HEK293 (cell line): ENCODE data around the gene TMCC1.

Experiments
- CTCF ChIA-PET: fragments of 350-600 bp; formaldehyde crosslinking; extraction: SDS; loops from one replicate; lab custom pipeline; 2021; ENCODE audit warnings: antibody characterized with exemption; lab: Yijun Ruan, JAX
- POLR2A ChIA-PET: fragments of 300-600 bp; formaldehyde crosslinking; extraction: SDS; loops from one replicate; lab custom pipeline; 2020; ENCODE audit warnings: antibody characterized with exemption, inconsistent platforms; lab: Yijun Ruan, JAX
- H3K27ac ChIP-seq: fragments of 200-500 bp; sonication (Bioruptor generic); 2 replicates; pipeline ENCODE4 v1.5.1; 2014; ENCODE audit warnings: low read depth, low read length, control low read depth, inconsistent platforms; ENCODE audit errors: extremely low read depth
- H3K36me3 ChIP-seq, 2 experiments: fragments of 200-500 bp in 1 of 2; sonication (Bioruptor generic) in 1 of 2; 1 replicate in 1 of 2; 2 replicates in 1 of 2; pipeline ENCODE4 v1.5.1; 2014 to 2017; ENCODE audit warnings: inconsistent platforms in 2 of 2, low read length in 2 of 2; ENCODE audit not compliant: control insufficient read depth in 2 of 2, insufficient read depth in 1 of 2
- H3K4me1 ChIP-seq: fragments of 200-500 bp; sonication (Bioruptor generic); 2 replicates; pipeline ENCODE4 v1.5.1; 2014; ENCODE audit warnings: mild to moderate bottlenecking, low read length, inconsistent platforms; ENCODE audit not compliant: control insufficient read depth, insufficient read depth
- H3K4me3 ChIP-seq: 2 replicates; pipeline ENCODE4 v1.5.1; 2011; ENCODE audit warnings: low read depth, mild to moderate bottlenecking, control low read depth, low read length, moderate library complexity
- H3K9me3 ChIP-seq: fragments of 200-500 bp; sonication (Bioruptor generic); 2 replicates; pipeline ENCODE4 v1.5.1; 2014; ENCODE audit warnings: low read depth, low read length, inconsistent platforms; ENCODE audit not compliant: control insufficient read depth, insufficient read depth
- BCL11A ChIP-seq: fragments of 450-650 bp; formaldehyde crosslinking; IDR thresholded peaks from 2 replicates; pipeline ENCODE4 v1.5.1; 2016; ENCODE audit warnings: low read depth, missing biosample characterization, missing genetic modification characterization
- FEZF1 ChIP-seq: fragments of 450-650 bp; formaldehyde crosslinking; IDR thresholded peaks from 2 replicates; pipeline ENCODE4 v1.5.1; 2016; ENCODE audit warnings: missing biosample characterization, missing genetic modification characterization
- GLIS1 ChIP-seq: fragments of 450-650 bp; formaldehyde crosslinking; IDR thresholded peaks from 2 replicates; pipeline ENCODE4 v1.5.1; 2016; ENCODE audit warnings: missing biosample characterization, missing genetic modification characterization
- KLF1 ChIP-seq: fragments of 450-650 bp; formaldehyde crosslinking; IDR thresholded peaks from 2 replicates; pipeline ENCODE4 v1.5.1; 2016; ENCODE audit warnings: missing biosample characterization, missing genetic modification characterization
- REPIN1 ChIP-seq: fragments of 450-650 bp; formaldehyde crosslinking; IDR thresholded peaks from 2 replicates; pipeline ENCODE4 v1.5.1; 2017; ENCODE audit warnings: missing biosample characterization, missing genetic modification characterization, low read depth
- SCRT1 ChIP-seq: fragments of 450-650 bp; formaldehyde crosslinking; IDR thresholded peaks from 2 replicates; pipeline ENCODE4 v1.5.1; 2016; ENCODE audit warnings: missing biosample characterization, missing genetic modification characterization, borderline replicate concordance
- SCRT2 ChIP-seq: fragments of 450-650 bp; formaldehyde crosslinking; IDR thresholded peaks from 2 replicates; pipeline ENCODE4 v1.5.1; 2016; ENCODE audit warnings: missing biosample characterization, missing genetic modification characterization
- ZIC2 ChIP-seq: fragments of 450-650 bp; formaldehyde crosslinking; IDR thresholded peaks from 2 replicates; pipeline ENCODE4 v1.5.1; 2016; ENCODE audit warnings: missing biosample characterization, missing genetic modification characterization
- ZNF140 ChIP-seq: fragments of 450-650 bp; formaldehyde crosslinking; IDR thresholded peaks from 2 replicates; pipeline ENCODE4 v1.5.1; 2016; ENCODE audit warnings: missing biosample characterization, missing genetic modification characterization
- ZNF184 ChIP-seq: fragments of 450-650 bp; IDR thresholded peaks from 2 replicates; pipeline ENCODE4 v1.5.1; 2018; ENCODE audit warnings: missing biosample characterization, mild to moderate bottlenecking, missing genetic modification characterization
- ZNF274 ChIP-seq, 2 experiments: fragments of 200-500 bp in 1 of 2; fragments of 450-650 bp in 1 of 2; sonication (Bioruptor generic) in 1 of 2; formaldehyde crosslinking in 1 of 2; IDR thresholded peaks; 2 replicates each; pipeline versions ENCODE4 v1.5.1 to v1.6.1; 2014 to 2016; ENCODE audit warnings: borderline replicate concordance in 1 of 2, inconsistent platforms in 1 of 2, low read length in 1 of 2, missing biosample characterization in 1 of 2, missing genetic modification characterization in 1 of 2
- ZNF341 ChIP-seq: fragments of 450-650 bp; formaldehyde crosslinking; IDR thresholded peaks from 2 replicates; pipeline ENCODE4; 2016; ENCODE audit warnings: low read depth, missing biosample characterization, missing genetic modification characterization
- ZNF366 ChIP-seq: fragments of 450-650 bp; formaldehyde crosslinking; conservative IDR thresholded peaks from 2 replicates; pipeline ENCODE4 v1.5.1; 2016; ENCODE audit warnings: missing biosample characterization, missing genetic modification characterization
- ZNF623 ChIP-seq: fragments of 450-650 bp; formaldehyde crosslinking; IDR thresholded peaks from 2 replicates; pipeline ENCODE4 v1.5.1; 2016; ENCODE audit warnings: missing biosample characterization, missing genetic modification characterization
- ZNF624 ChIP-seq: fragments of 450-650 bp; formaldehyde crosslinking; IDR thresholded peaks from 2 replicates; pipeline ENCODE4 v1.5.1; 2017; ENCODE audit warnings: missing biosample characterization, missing genetic modification characterization
- ZNF658 ChIP-seq: fragments of 450-650 bp; formaldehyde crosslinking; IDR thresholded peaks from 2 replicates; pipeline ENCODE4; 2016; ENCODE audit warnings: missing biosample characterization, missing genetic modification characterization
- ZNF701 ChIP-seq: fragments of 450-650 bp; formaldehyde crosslinking; IDR thresholded peaks from 2 replicates; pipeline ENCODE4 v1.5.1; 2016; ENCODE audit warnings: missing biosample characterization, missing genetic modification characterization
- ZNF837 ChIP-seq: fragments of 450-650 bp; formaldehyde crosslinking; IDR thresholded peaks from 2 replicates; pipeline ENCODE4 v1.5.1; 2016; ENCODE audit warnings: missing biosample characterization, missing genetic modification characterization
- ZSCAN30 ChIP-seq: fragments of 450-650 bp; IDR thresholded peaks from 2 replicates; pipeline ENCODE4 v1.5.1; 2018; ENCODE audit warnings: missing biosample characterization, mild to moderate bottlenecking, missing genetic modification characterization, moderate library complexity
- TF ChIP-seq, protein P1 (sequence below): fragments of 450-650 bp; formaldehyde crosslinking; IDR thresholded peaks from 2 replicates; pipeline ENCODE4 v1.5.1; 2016; ENCODE audit warnings: missing biosample characterization, missing genetic modification characterization
- TF ChIP-seq, protein P2 (sequence below): fragments of 450-650 bp; formaldehyde crosslinking; IDR thresholded peaks from 2 replicates; pipeline ENCODE4 v1.5.1; 2017; ENCODE audit warnings: missing biosample characterization, missing genetic modification characterization
- TF ChIP-seq, protein P3 (sequence below): fragments of 450-650 bp; formaldehyde crosslinking; IDR thresholded peaks from 2 replicates; pipeline ENCODE4 v1.5.1; 2016; ENCODE audit warnings: missing biosample characterization, missing genetic modification characterization
- TF ChIP-seq, protein P4 (sequence below): fragments of 450-650 bp; formaldehyde crosslinking; IDR thresholded peaks from 2 replicates; pipeline ENCODE4 v1.5.1; 2016; ENCODE audit warnings: missing biosample characterization, missing genetic modification characterization

The TMCC1 gene

DNA sequence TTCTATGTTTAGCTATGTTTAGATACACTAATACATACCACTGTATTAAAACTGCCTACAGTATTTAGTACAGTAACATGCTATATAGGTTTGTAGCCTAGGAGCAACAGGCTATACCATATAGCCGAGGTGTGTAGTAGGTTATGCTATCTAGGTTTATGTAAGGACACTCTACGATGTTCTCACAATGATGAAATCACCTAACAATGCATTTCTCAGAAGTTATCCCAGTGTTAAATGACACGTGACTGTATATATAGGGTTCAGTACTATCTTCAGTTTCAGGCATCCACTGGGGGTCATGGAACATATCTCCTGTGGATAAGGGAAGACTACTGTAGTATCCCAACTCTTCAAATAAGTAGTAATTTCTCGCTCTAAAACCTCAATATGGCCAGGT lies 97.4 kb downstream of the TMCC1 start:
- ChIA-PET POLR2A (no interaction called here), CTCF (no interaction called here)
- TF ChIP-seq SCRT2 (tag by site-specific recombination) (peak; percentile 26; the same call in 1 of the 2 replicates), ZNF140 (tag by site-specific recombination) (no peak)
- no peaks in the 10 kb centered on the region for H3K4me1 ChIP-seq
- H3K4me3 ChIP-seq: no peak overlapping the region
- no peaks in the 10 kb centered on the region for H3K36me3 ChIP-seq
- no peaks in the 10 kb centered on the region for H3K9me3 ChIP-seq
- no peak overlapping the region for H3K27ac ChIP-seq

DNA sequence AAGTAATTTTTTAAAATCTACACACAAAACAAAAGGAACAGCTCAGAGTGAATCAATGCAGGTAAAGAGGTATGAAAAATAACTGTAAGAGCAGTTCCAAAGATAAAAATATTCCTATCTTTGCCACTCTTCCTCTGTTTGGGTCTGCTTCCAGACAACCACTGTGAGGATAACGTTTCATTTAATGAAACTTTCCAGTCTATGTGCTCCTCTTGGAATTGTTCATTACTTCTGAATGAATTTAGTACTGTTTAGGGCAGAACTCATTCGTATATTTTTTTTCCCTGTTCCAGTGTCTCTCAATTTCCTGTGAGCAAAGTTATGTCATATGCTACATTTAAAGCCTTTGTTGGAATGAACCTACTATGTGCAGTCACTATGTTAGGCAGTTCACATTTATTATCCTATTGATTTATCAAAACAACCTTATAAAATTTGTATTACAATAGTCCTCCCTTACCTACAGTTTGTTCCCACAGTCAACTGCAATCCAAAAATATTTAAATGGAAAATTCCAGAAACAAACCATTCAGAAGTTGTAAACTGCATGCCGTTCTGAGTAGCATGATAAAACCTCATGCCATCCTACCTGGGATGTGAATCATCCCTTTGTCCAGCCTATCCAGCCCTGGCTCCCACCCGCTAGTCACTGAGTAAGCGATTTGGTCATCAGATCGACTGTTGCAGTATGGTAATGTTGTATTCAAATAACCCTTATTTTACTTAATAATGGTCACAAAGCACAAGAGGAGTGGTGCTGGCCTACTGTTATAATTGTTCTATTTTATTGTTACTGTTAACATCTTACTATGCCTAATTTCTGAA lies 98.1 kb downstream of the TMCC1 start:
- TF ChIP-seq ZNF184 (tag by site-specific recombination) (no peak), ZNF274 (IDR thresholded peaks at IDR 0.05; ENCODE audit: low read length) (no peak), ZNF274 (tag by site-specific recombination; IDR thresholded peaks at IDR 0.05; ENCODE audit: borderline replicate concordance) (no peak), ZNF701 (tag by site-specific recombination) (no peak), REPIN1 (tag by site-specific recombination) (no peak), ZNF623 (no peak), ZNF366 (0 out of 2 replicates have a peak, but pooled peaks have one; percentile 9), ZNF624 (tag by site-specific recombination) (no peak), ZNF837 (tag by site-specific recombination) (no peak)
- TF ChIP-seq, protein P1, sequence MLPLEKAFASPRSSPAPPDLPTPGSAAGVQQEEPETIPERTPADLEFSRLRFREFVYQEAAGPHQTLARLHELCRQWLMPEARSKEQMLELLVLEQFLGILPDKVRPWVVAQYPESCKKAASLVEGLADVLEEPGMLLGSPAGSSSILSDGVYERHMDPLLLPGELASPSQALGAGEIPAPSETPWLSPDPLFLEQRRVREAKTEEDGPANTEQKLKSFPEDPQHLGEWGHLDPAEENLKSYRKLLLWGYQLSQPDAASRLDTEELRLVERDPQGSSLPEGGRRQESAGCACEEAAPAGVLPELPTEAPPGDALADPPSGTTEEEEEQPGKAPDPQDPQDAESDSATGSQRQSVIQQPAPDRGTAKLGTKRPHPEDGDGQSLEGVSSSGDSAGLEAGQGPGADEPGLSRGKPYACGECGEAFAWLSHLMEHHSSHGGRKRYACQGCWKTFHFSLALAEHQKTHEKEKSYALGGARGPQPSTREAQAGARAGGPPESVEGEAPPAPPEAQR: no peak
- TF ChIP-seq, protein P2, sequence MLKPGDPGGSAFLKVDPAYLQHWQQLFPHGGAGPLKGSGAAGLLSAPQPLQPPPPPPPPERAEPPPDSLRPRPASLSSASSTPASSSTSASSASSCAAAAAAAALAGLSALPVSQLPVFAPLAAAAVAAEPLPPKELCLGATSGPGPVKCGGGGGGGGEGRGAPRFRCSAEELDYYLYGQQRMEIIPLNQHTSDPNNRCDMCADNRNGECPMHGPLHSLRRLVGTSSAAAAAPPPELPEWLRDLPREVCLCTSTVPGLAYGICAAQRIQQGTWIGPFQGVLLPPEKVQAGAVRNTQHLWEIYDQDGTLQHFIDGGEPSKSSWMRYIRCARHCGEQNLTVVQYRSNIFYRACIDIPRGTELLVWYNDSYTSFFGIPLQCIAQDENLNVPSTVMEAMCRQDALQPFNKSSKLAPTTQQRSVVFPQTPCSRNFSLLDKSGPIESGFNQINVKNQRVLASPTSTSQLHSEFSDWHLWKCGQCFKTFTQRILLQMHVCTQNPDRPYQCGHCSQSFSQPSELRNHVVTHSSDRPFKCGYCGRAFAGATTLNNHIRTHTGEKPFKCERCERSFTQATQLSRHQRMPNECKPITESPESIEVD (tag by site-specific recombination): peak; percentile 2; the same call in 1 of the 2 replicates
- TF ChIP-seq, protein P3, sequence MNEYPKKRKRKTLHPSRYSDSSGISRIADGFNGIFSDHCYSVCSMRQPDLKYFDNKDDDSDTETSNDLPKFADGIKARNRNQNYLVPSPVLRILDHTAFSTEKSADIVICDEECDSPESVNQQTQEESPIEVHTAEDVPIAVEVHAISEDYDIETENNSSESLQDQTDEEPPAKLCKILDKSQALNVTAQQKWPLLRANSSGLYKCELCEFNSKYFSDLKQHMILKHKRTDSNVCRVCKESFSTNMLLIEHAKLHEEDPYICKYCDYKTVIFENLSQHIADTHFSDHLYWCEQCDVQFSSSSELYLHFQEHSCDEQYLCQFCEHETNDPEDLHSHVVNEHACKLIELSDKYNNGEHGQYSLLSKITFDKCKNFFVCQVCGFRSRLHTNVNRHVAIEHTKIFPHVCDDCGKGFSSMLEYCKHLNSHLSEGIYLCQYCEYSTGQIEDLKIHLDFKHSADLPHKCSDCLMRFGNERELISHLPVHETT (tag by site-specific recombination): no peak
- TF ChIP-seq, all 188 proteins: peak for 2
- Histone ChIP-seq H3K27ac (no peak overlapping the region), H3K9me3 (no peaks in the 10 kb centered on the region), H3K4me1 (no peaks in the 10 kb centered on the region), H3K36me3 (no peaks in the 10 kb centered on the region), H3K4me3 (no peak overlapping the region)
- POLR2A ChIA-PET: no interaction called here
- CTCF ChIA-PET: no interaction called here

DNA sequence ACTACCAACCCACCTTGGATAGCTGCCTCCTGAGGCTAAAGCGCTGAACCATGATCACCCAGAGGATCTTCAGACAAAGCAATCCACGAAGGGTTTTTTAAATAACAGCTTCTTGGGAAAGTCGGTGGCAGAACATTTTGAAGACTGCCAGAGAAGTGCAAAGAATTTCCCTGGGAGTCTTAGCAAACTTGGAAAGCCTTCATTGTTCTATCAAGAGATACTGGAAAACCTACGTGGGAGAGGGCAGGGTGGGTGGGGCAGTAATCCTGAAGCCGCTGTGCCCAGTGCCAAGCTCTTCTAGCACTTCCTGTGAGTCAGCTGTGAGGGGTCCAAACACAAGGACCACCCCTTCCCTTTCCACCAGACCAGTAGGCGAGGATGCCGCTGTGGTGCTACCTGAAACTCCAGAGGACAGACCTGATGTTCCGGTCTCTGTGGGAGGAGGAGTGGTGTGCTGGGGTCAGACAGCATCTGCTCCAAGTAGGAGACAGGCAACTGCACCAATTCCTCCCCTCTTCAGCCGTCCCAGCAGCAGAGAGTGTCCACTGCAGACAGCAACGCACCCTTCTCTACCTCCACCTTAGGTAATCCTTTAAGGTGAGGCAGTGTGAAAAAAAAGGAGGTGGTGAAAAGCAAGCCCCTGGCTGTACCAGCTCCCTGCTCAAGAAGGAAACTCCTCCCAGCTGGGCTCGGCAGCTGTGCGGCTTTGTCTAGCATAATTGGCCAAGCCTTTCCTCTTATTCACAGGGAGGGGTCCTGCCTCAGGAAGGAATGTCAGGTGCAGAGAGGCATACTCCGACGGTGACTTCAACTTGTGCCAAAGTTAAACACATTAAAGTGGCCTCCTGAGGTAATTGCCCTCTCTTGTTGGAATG lies 99.0 kb downstream of the TMCC1 start:
- POLR2A ChIA-PET: no interaction called here
- Histone ChIP-seq H3K36me3 (no peaks in the 10 kb centered on the region), H3K4me1 (no peaks in the 10 kb centered on the region), H3K4me3 (peak overlapping the region; percentile 39), H3K27ac (no peak overlapping the region), H3K9me3 (no peaks in the 10 kb centered on the region)
- CTCF ChIA-PET: interaction anchor here (0.6 to 1.4 kb wide), 2 partner anchors 304 to 940 kb away, joined by 3 read pairs; no protein-coding TSS in a partner anchor
- TF ChIP-seq ZIC2 (tag by site-specific recombination) (peak; percentile 38; the same call in 1 of the 2 replicates), ZSCAN30 (tag by site-specific recombination) (no peak), KLF1 (tag by site-specific recombination) (peak; percentile 56; the same call in 1 of the 2 replicates), ZNF658 (tag by site-specific recombination) (no peak), ZNF701 (tag by site-specific recombination) (no peak), BCL11A (tag by site-specific recombination) (no peak), GLIS1 (tag by site-specific recombination) (peak; percentile 82), FEZF1 (tag by site-specific recombination) (0 out of 2 replicates have a peak, but pooled peaks have one; percentile 32), SCRT1 (no peak), ZNF341 (tag by site-specific recombination) (no peak; the same call in 1 of the 2 replicates)
- TF ChIP-seq, protein P4, sequence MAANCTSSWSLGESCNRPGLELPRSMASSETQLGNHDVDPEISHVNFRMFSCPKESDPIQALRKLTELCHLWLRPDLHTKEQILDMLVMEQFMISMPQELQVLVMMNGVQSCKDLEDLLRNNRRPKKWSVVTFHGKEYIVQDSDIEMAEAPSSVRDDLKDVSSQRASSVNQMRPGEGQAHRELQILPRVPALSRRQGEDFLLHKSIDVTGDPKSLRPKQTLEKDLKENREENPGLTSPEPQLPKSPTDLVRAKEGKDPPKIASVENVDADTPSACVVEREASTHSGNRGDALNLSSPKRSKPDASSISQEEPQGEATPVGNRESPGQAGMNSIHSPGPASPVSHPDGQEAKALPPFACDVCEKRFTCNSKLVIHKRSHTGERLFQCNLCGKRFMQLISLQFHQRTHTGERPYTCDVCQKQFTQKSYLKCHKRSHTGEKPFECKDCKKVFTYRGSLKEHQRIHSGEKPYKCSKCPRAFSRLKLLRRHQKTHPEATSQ (tag by site-specific recombination): no peak
